Measurements from ENCODE around the gene MRPS25. TPM values are rescaled to one million over a fixed set of nuclear protein-coding genes. Genes with fewer than 3 reads are reported as not detected.

Gene MRPS25
- total RNA-seq, 1 experiment from 2014 or later, result 69.7 TPM

DNA sequence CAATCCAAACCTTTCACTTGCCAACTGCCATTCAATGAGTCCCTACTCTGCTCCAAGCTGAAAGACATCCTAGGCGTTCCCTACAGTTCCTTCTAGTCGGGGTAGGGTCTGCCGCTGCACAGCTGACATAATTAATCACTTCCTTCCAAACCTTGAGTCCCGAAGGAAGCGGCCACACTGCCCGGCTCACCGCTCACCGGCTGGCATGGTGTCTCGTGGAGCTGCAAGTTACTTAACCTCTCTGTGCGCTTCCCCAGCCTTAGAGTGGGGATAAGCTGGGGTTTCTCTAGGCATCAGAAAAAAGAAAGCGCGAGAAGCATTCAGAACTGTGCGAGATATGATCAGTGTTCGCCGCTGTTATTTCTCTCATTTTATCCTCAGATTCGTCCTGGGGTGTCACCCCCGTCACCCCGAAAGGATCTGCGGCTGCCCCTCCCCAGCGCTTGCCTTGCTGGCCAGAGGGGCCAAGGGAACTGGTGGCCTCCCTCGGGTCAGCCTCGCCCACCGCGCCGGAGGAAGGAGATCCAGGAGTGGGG lies 748 bp downstream of the MRPS25 start:
- Mint-ChIP-seq H3K4me3 (peak overlapping the region; percentile 95), H3K27me3 (ENCODE audit: low read depth) (peaks cover 2% of the 10 kb centered on the region; the same call in 1 of the 2 replicates), H3K36me3 (peaks cover 29% of the 10 kb centered on the region), H3K9me3 (no peaks in the 10 kb centered on the region), H3K27ac (peak overlapping the region; percentile 82; the same call in 1 of the 2 replicates), H3K4me1 (peaks cover 19% of the 10 kb centered on the region)
- CTCF ChIA-PET, result interaction anchor here (0.9 to 2.6 kb wide), 4 partner anchors 13 to 283 kb away, joined by 3 to 15 read pairs (median 4); no protein-coding TSS in a partner anchor
- ATAC-seq, result peak; percentile 12
- TF ChIP-seq NR2C2 (CRISPR knock-in tag; IDR thresholded peaks at IDR 0.05), result no peak
- TF ChIP-seq, protein P1, sequence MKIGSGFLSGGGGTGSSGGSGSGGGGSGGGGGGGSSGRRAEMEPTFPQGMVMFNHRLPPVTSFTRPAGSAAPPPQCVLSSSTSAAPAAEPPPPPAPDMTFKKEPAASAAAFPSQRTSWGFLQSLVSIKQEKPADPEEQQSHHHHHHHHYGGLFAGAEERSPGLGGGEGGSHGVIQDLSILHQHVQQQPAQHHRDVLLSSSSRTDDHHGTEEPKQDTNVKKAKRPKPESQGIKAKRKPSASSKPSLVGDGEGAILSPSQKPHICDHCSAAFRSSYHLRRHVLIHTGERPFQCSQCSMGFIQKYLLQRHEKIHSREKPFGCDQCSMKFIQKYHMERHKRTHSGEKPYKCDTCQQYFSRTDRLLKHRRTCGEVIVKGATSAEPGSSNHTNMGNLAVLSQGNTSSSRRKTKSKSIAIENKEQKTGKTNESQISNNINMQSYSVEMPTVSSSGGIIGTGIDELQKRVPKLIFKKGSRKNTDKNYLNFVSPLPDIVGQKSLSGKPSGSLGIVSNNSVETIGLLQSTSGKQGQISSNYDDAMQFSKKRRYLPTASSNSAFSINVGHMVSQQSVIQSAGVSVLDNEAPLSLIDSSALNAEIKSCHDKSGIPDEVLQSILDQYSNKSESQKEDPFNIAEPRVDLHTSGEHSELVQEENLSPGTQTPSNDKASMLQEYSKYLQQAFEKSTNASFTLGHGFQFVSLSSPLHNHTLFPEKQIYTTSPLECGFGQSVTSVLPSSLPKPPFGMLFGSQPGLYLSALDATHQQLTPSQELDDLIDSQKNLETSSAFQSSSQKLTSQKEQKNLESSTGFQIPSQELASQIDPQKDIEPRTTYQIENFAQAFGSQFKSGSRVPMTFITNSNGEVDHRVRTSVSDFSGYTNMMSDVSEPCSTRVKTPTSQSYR (CRISPR knock-in tag; IDR thresholded peaks at IDR 0.05), result no peak
- no peak for TF ChIP-seq SP1 (CRISPR knock-in tag; conservative IDR thresholded peaks at IDR 0.05)
- TF ChIP-seq KAT7 (CRISPR knock-in tag; IDR thresholded peaks at IDR 0.05; ENCODE audit: borderline replicate concordance), result no peak
- TF ChIP-seq FOXP1 (CRISPR knock-in tag; IDR thresholded peaks at IDR 0.05; ENCODE audit: borderline replicate concordance), result no peak
- no peak for TF ChIP-seq ZBTB43 (CRISPR knock-in tag; IDR thresholded peaks at IDR 0.05)
- no peak for TF ChIP-seq AR (CRISPR knock-in tag; IDR thresholded peaks at IDR 0.05)
- TF ChIP-seq JAZF1 (CRISPR knock-in tag; IDR thresholded peaks at IDR 0.05), result no peak
- no peak for TF ChIP-seq ZNF416 (CRISPR knock-in tag; IDR thresholded peaks at IDR 0.05)
- DNase-seq (ENCODE audit: low spot score), result no peak
- POLR2A ChIA-PET, result interaction anchor here (1.2 to 1.7 kb wide), 3 partner anchors 12 to 268 kb away, joined by 3 to 6 read pairs (median 5); partner anchors contain the start of gene SH3BP5

DNA sequence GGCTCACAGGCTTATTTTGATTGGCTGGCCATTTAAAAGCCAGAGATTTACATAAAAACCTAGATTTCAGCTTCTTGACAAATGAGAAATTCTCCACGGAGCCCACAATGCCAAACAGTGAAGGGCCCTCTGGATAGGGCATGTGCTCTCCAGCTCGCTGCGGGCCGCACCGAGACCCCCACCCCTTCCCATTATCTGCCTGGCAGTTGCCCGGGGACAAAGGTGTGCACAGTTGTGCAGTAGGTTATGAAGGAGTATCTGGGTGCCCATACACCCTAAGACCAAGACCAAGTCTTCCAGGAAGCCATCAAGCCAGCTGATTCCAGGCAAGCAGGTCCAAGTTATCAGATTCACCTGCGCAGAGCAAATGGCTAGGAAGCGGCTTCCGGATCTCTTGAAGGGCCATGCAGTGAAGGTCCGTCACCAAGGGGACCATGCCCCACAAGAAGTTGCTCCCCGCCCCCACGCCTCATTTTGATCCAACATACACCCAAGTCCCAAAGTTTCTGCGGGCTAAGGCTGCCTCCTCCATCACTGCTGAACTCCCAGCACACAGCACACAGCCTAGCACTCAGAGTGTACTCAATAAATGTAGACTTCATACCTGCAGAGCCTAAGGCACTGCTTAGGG lies 1.3 kb downstream of the MRPS25 start:
- peaks cover 2% of the 10 kb centered on the region; the same call in 1 of the 2 replicates for H3K27me3 Mint-ChIP-seq (ENCODE audit: low read depth)
- H3K4me1 Mint-ChIP-seq, result peaks cover 19% of the 10 kb centered on the region
- ATAC-seq, result no peak; the same call in 1 of the 2 replicates
- H3K27ac Mint-ChIP-seq, result peak overlapping the region; percentile 82; the same call in 1 of the 2 replicates
- H3K9me3 Mint-ChIP-seq, result no peaks in the 10 kb centered on the region
- no peak for DNase-seq (ENCODE audit: low spot score)
- ChIA-PET CTCF (interaction anchor here (0.9 to 2.6 kb wide), 2 partner anchors 12 to 283 kb away, joined by 3 to 15 read pairs; no protein-coding TSS in a partner anchor), POLR2A (interaction anchor here (1.7 kb wide), 2 partner anchors 11 to 13 kb away, joined by 5 to 6 read pairs; no protein-coding TSS in a partner anchor)
- TF ChIP-seq, protein P1 (CRISPR knock-in tag; IDR thresholded peaks at IDR 0.05), result no peak
- TF ChIP-seq NR1H2 (CRISPR knock-in tag; IDR thresholded peaks at IDR 0.05) (no peak), TEAD1 (CRISPR knock-in tag; IDR thresholded peaks at IDR 0.05) (no peak), NR3C1 (CRISPR knock-in tag; conservative IDR thresholded peaks at IDR 0.05; ENCODE audit: low read depth) (no peak)
- TF ChIP-seq, protein P2, sequence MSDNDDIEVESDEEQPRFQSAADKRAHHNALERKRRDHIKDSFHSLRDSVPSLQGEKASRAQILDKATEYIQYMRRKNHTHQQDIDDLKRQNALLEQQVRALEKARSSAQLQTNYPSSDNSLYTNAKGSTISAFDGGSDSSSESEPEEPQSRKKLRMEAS (CRISPR knock-in tag; IDR thresholded peaks at IDR 0.05), result no peak
- H3K36me3 Mint-ChIP-seq, result peaks cover 35% of the 10 kb centered on the region
- peak overlapping the region; percentile 95 for H3K4me3 Mint-ChIP-seq
